ENCODE data around the gene RALGPS2. TPM values are rescaled to one million over a fixed set of nuclear protein-coding genes. Genes with fewer than 3 reads are reported as not detected.
A peak's percentile ranks its signal among the peaks of the same experiment; 100 is the strongest.

The RALGPS2 gene
- total and polyA plus RNA-seq, 12 donors = 1.4 to 12.8 (median 7.4) TPM

DNA sequence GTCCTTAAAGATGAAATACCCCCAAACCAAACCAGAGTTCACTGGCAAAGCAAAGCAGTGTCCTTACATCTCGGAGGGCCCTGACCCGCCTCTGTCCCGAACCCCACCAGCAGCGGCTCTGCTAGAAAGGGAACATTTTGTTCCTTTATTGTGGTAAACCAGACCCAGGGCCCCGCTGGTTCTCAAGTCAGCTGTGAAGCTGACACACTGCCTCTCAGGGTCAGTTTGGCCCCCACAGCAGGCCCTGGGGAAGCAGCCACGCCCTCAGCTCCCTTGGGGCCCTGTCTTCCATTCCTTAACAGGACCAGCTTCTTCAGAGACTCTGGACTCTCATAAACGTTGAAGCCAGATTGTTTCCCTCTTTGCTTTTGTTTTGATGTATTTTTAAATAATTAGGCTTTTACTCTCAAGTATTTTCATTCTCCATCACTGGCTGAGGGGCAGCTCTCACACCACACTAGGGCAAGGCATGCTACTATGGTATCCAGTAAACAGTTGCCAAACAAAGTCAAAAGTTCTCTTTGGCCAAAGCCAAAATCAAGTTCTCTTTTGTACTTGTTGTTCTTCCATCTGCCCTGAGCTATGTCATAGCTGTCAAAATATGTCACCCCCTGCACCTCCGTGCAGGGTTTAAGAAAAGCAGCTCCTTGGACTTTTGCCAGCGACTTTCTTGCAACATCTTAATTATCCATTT lies 207.0 kb downstream of the RALGPS2 start:
- DNase-seq (peak; percentile 66 to 81), ATAC-seq (peak; percentile 62 to 94 (median 84))
- Histone ChIP-seq H3K36me3 (no peaks in the 10 kb centered on the region), H3K9me3 (no peaks in the 10 kb centered on the region), H3K4me1 (peaks cover 8 to 55% (median 41%) of the 10 kb centered on the region in 9 donors), H3K4me3 (no peak overlapping the region), H3K27me3 (no peaks in the 10 kb centered on the region), H3K27ac (peak overlapping the region; percentile 60 to 88 (median 78))
- whole genome bisulfite sequencing, 2 donors = 33 to 39% methylated on average over 9 of the region's 9 CpGs
- TF ChIP-seq, protein P1, sequence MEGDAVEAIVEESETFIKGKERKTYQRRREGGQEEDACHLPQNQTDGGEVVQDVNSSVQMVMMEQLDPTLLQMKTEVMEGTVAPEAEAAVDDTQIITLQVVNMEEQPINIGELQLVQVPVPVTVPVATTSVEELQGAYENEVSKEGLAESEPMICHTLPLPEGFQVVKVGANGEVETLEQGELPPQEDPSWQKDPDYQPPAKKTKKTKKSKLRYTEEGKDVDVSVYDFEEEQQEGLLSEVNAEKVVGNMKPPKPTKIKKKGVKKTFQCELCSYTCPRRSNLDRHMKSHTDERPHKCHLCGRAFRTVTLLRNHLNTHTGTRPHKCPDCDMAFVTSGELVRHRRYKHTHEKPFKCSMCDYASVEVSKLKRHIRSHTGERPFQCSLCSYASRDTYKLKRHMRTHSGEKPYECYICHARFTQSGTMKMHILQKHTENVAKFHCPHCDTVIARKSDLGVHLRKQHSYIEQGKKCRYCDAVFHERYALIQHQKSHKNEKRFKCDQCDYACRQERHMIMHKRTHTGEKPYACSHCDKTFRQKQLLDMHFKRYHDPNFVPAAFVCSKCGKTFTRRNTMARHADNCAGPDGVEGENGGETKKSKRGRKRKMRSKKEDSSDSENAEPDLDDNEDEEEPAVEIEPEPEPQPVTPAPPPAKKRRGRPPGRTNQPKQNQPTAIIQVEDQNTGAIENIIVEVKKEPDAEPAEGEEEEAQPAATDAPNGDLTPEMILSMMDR (IDR thresholded peaks at IDR 0.05) = no peak
- intact Hi-C loops (cut with DNase I) = loop anchor here in 3 of 10 donors (5.0 to 10.0 kb wide), 2 partner anchors 57 to 60 kb away; partner anchors contain the start of gene ANGPTL1 (in 3 of the 3)

DNA sequence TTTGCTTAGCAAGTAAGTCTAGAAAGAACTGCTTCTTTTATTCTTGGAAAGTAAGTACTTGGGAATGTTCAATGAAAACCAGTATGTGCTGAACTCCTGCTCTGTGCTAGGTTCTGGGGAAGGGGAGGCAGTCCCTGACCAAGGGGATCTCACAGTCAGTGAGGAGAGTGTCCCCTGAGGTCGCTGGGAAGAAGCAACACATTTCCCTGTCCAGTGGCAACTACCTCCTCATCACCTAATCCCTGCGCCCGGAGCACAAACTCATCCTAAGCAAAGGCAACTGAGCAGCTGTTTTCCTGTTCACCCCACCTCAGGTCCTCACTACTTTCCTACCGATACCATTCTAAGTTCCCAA lies 207.5 kb downstream of the RALGPS2 start:
- no peak overlapping the region for H3K4me3 ChIP-seq
- H3K4me1 ChIP-seq = peaks cover 10 to 55% (median 41%) of the 10 kb centered on the region in 9 donors
- peak overlapping the region in 9 of 10 donors; percentile 60 to 88 (median 79) for H3K27ac ChIP-seq
- no peak for DNase-seq
- H3K9me3 ChIP-seq = no peaks in the 10 kb centered on the region
- H3K36me3 ChIP-seq = no peaks in the 10 kb centered on the region
- intact Hi-C loops (cut with DNase I) = loop anchor here in 3 of 10 donors (5.0 to 10.0 kb wide), 2 partner anchors 58 to 60 kb away; partner anchors contain the start of gene ANGPTL1 (in 3 of the 3)
- TF ChIP-seq, protein P1 (IDR thresholded peaks at IDR 0.05) = no peak
- H3K27me3 ChIP-seq = no peaks in the 10 kb centered on the region
- ATAC-seq = peak in 5 of 8 donors; percentile 9 to 60 (median 18)
- WGBS, 2 donors = 68 to 72% methylated on average over 4 of the region's 4 CpGs

DNA sequence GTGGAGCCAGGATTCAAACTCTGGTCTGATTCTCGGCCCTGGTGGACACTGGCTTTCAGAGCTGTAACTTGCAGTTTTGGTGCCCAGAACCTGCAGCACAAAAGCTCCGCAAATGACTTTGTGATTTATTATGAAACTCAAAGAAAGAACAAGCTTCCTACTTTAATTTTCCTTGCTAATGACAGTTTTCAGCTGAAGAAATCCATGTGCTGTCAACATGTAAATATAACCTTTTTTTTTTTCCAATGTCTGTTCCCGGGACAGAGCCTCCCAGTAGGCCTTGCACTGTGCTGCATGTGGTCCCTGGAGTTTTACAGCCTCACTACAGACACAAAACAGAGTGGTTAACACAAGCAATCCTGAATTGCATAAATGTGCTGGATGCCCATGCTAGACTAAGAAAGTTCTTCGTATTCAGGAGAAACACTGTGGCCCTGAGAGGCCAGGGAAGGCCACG lies 208.1 kb downstream of the RALGPS2 start:
- peaks cover 13 to 61% (median 45%) of the 10 kb centered on the region in 9 donors for H3K4me1 ChIP-seq
- no peaks in the 10 kb centered on the region for H3K36me3 ChIP-seq
- peak overlapping the region in 9 of 10 donors; percentile 60 to 88 (median 79) for H3K27ac ChIP-seq
- peak in 7 of 8 donors; percentile 6 to 69 (median 30) for ATAC-seq
- TF ChIP-seq, protein P1 (IDR thresholded peaks at IDR 0.05) = no peak
- no peaks in the 10 kb centered on the region for H3K27me3 ChIP-seq
- WGBS, 2 donors = 60 to 63% methylated on average over 5 of the region's 5 CpGs
- intact Hi-C loops (cut with DNase I) = loop anchor here in 3 of 10 donors (5.0 to 10.0 kb wide), 2 partner anchors 58 to 61 kb away; partner anchors contain the start of gene ANGPTL1 (in 3 of the 3)
- no peak overlapping the region for H3K4me3 ChIP-seq
- no peaks in the 10 kb centered on the region for H3K9me3 ChIP-seq
- no peak for DNase-seq

DNA sequence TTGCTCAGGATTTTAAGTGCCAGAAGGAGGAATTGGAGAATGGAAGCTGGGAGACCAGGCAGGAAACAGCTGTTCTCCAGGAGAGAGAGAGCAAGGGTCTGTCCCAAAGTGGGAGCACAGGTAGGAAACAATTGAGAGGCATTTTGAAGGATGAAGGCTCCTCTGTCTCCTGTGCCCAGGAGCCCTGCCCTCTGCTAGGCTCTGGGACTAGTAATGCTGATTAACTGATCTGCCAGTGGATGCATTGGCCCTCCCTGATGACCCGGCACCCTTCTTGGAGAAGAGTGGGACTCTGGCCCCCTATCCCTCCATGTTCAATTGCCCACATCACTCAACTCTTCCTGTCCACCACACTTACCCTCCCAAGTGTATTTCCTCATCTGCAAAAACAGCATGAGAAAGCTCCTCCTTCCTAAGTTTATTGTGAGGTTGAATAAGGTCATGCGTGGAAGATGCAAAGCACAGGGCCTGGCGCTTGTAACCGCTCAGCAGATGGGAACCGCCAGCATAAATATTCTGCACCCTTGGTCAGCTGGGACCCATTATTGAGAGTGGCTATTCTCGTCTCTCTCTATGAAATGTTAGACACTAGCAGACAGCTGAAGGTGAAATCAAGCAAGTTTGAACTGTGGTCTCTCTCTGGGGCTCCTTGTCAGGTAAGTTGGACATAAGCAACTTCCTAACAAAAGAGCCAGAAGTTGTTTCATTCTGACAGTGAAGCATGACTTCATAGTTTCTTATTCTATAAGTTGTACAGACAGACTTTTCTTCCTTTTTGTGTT lies 208.9 kb downstream of the RALGPS2 start:
- TF ChIP-seq, protein P1 (IDR thresholded peaks at IDR 0.05) = no peak
- Histone ChIP-seq H3K27me3 (no peaks in the 10 kb centered on the region), H3K9me3 (no peaks in the 10 kb centered on the region), H3K27ac (peak overlapping the region in 8 of 10 donors; percentile 14 to 84 (median 78)), H3K36me3 (no peaks in the 10 kb centered on the region), H3K4me1 (peaks cover 18 to 63% (median 53%) of the 10 kb centered on the region in 9 donors), H3K4me3 (no peak overlapping the region)
- peak in 6 of 8 donors; percentile 1 to 35 (median 16) for ATAC-seq
- WGBS, 2 donors = 69 to 82% methylated on average over 6 of the region's 6 CpGs
- DNase-seq = peak in 1 of 2 donors; percentile 18
- intact Hi-C loops (cut with DNase I) = loop anchor here in 3 of 10 donors (5.0 to 10.0 kb wide), 2 partner anchors 59 to 62 kb away; partner anchors contain the start of gene ANGPTL1 (in 3 of the 3)

Measured in heart right ventricle (tissue), 16 donors.